Osteoblast (primary cell): ENCODE data around the gene ZNF618. TPM values are rescaled to one million over a fixed set of nuclear protein-coding genes. Genes with fewer than 3 reads are reported as not detected.

ENCODE experiments used
- DNase-seq: peaks from one replicate; pipeline ENCODE4 v3.0.0; 2011; ENCODE audit warnings: low spot score, mixed read lengths; ENCODE audit not compliant: insufficient read length; ENCODE audit errors: missing footprints
- H2AFZ ChIP-seq: 2 replicates; pipeline ENCODE4 v1.6.0; 2011; ENCODE audit warnings: mild to moderate bottlenecking, low read length
- H3K27ac ChIP-seq: 2 replicates; pipeline ENCODE4 v1.5.1; 2011; ENCODE audit warnings: mild to moderate bottlenecking, low read depth, low read length, moderate library complexity
- H3K27me3 ChIP-seq: 2 replicates; pipeline ENCODE4 v1.6.0; 2012; ENCODE audit warnings: mild to moderate bottlenecking, control low read depth, inconsistent platforms, low read length, moderate library complexity; ENCODE audit not compliant: insufficient read depth
- H3K36me3 ChIP-seq: 2 replicates; pipeline ENCODE4 v1.5.1; 2011; ENCODE audit warnings: mild to moderate bottlenecking, low read length, control low read depth, moderate library complexity; ENCODE audit not compliant: insufficient read depth
- H3K4me1 ChIP-seq: 2 replicates; pipeline ENCODE4 v1.5.1; 2011; ENCODE audit warnings: mild to moderate bottlenecking, low read length, control low read depth, moderate library complexity; ENCODE audit not compliant: insufficient read depth
- H3K4me2 ChIP-seq: 2 replicates; pipeline ENCODE4 v1.6.0; 2011; ENCODE audit warnings: mild to moderate bottlenecking, low read length; ENCODE audit not compliant: insufficient read depth
- H3K4me3 ChIP-seq: fragments of 200-600 bp; sonication (generic); 3 replicates; pipeline ENCODE4 v1.5.1; 2012; ENCODE audit warnings: mild to moderate bottlenecking, low read length, inconsistent platforms; ENCODE audit not compliant: insufficient read depth
- H3K79me2 ChIP-seq: 2 replicates; pipeline ENCODE4 v1.6.0; 2012; ENCODE audit warnings: mild to moderate bottlenecking, low read length, control low read depth, inconsistent platforms; ENCODE audit not compliant: insufficient read depth
- H3K9me3 ChIP-seq: 2 replicates; pipeline ENCODE4 v1.5.1; 2011; ENCODE audit warnings: low read depth, low read length, control low read depth
- H4K20me1 ChIP-seq: 2 replicates; pipeline ENCODE4 v1.6.0; 2012; ENCODE audit warnings: mild to moderate bottlenecking, low read length, control low read depth; ENCODE audit not compliant: insufficient read depth
- total RNA-seq: library from RNA; depleted of rRNA; stranded (reverse); fragments of >200 nt; gene quantifications from 2 replicates; pipeline ENCODE4 v1.2.3, GENCODE V29; 2012
- TF ChIP-seq, protein P1 (sequence below): IDR thresholded peaks from 2 replicates; pipeline ENCODE4 v1.5.1; 2011; ENCODE audit warnings: mild to moderate bottlenecking, low read depth, low read length, moderate library complexity; ENCODE audit errors: extremely low read depth

Gene ZNF618
- total RNA-seq, 1 donor = 10.1 TPM

DNA sequence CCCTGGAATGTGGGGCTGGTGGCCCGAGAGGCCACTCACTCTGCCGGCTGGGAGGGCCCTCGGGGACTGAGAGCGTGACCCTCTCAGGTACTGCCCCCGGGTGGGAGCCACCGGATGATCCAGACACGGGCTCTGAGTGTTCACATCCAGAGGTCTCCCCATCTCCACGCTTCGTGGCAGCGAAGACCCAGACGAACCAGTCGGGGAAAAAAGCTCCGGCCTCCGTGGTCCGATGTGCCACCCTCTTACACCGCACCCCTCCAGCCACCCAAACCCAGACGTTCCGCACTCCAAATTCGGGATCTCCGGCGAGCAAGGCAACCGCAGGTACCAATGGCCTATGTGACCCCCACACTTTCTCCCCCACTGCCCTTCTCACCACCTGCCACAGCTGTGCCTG is 152.5 kb downstream of the ZNF618 start:
- peaks cover 18% of the 10 kb centered on the region for H4K20me1 ChIP-seq
- H3K9me3 ChIP-seq = no peaks in the 10 kb centered on the region
- H2AFZ ChIP-seq = no peak overlapping the region
- H3K27me3 ChIP-seq = no peaks in the 10 kb centered on the region
- no peak overlapping the region for H3K4me3 ChIP-seq
- H3K36me3 ChIP-seq = peaks cover 41% of the 10 kb centered on the region
- TF ChIP-seq, protein P1, sequence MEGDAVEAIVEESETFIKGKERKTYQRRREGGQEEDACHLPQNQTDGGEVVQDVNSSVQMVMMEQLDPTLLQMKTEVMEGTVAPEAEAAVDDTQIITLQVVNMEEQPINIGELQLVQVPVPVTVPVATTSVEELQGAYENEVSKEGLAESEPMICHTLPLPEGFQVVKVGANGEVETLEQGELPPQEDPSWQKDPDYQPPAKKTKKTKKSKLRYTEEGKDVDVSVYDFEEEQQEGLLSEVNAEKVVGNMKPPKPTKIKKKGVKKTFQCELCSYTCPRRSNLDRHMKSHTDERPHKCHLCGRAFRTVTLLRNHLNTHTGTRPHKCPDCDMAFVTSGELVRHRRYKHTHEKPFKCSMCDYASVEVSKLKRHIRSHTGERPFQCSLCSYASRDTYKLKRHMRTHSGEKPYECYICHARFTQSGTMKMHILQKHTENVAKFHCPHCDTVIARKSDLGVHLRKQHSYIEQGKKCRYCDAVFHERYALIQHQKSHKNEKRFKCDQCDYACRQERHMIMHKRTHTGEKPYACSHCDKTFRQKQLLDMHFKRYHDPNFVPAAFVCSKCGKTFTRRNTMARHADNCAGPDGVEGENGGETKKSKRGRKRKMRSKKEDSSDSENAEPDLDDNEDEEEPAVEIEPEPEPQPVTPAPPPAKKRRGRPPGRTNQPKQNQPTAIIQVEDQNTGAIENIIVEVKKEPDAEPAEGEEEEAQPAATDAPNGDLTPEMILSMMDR = no peak
- H3K4me1 ChIP-seq = no peaks in the 10 kb centered on the region
- DNase-seq = no peak
- no peak overlapping the region for H3K4me2 ChIP-seq
- no peak overlapping the region for H3K27ac ChIP-seq
- H3K79me2 ChIP-seq = no peaks in the 10 kb centered on the region

- Histone ChIP-seq H3K79me2 (no peaks in the 10 kb centered on the region), H3K27me3 (no peaks in the 10 kb centered on the region), H3K27ac (no peak overlapping the region), H4K20me1 (peaks cover 18% of the 10 kb centered on the region), H3K4me2 (no peak overlapping the region), H3K9me3 (no peaks in the 10 kb centered on the region), H3K36me3 (peaks cover 32% of the 10 kb centered on the region), H3K4me1 (no peaks in the 10 kb centered on the region), H2AFZ (no peak overlapping the region), H3K4me3 (no peak overlapping the region)
- DNase-seq = no peak
- TF ChIP-seq, protein P1 = no peak
Observed at GRCh38 chr9:114029311-114030170, 153.4 kb downstream of the ZNF618 start.

- no peak overlapping the region for H3K4me3 ChIP-seq
- no peaks in the 10 kb centered on the region for H3K9me3 ChIP-seq
- peaks cover 16% of the 10 kb centered on the region for H4K20me1 ChIP-seq
- H3K36me3 ChIP-seq = peaks cover 31% of the 10 kb centered on the region
- DNase-seq = no peak
- no peak overlapping the region for H3K27ac ChIP-seq
- no peaks in the 10 kb centered on the region for H3K4me1 ChIP-seq
- H3K4me2 ChIP-seq = no peak overlapping the region
- H3K79me2 ChIP-seq = no peaks in the 10 kb centered on the region
- H2AFZ ChIP-seq = no peak overlapping the region
- no peaks in the 10 kb centered on the region for H3K27me3 ChIP-seq
- TF ChIP-seq, protein P1 = no peak
Observed at GRCh38 chr9:114030364-114030763, 154.3 kb downstream of the ZNF618 start.

DNA sequence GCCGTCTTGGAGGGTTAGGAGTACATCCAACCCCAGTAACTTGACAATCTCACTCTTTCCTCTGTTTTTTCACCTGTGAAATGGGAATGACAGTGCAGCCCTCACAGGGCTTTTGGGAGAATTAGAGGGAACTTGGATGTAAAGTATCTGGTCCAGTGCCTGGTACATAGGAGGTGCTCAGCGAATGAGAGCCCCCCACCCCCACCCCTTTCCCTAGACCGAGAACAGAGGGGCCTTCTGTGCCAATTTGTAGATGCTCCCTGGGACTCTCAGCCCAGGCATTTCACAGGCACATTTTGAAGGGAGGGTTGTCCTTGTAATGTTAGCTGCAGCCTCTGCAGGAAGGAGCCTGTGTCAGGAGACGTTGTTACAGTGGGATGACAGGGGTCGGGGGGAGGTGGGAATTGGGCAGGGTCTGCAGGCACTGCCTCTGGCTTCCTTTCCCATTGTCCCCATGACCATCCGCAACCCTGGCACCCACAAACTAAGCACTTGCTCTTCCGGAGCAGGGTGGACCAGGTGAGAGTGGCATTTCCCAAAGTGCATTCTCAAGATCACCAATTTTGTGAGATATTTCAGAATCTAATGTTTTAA is 155.0 kb downstream of the ZNF618 start:
- Histone ChIP-seq H3K4me2 (no peak overlapping the region), H4K20me1 (peaks cover 10% of the 10 kb centered on the region), H3K4me1 (no peaks in the 10 kb centered on the region), H3K27ac (no peak overlapping the region), H3K79me2 (no peaks in the 10 kb centered on the region), H3K36me3 (peaks cover 30% of the 10 kb centered on the region), H3K27me3 (no peaks in the 10 kb centered on the region), H3K4me3 (no peak overlapping the region), H2AFZ (no peak overlapping the region), H3K9me3 (no peaks in the 10 kb centered on the region)
- DNase-seq = no peak
- TF ChIP-seq, protein P1 = no peak
